GM12878 (cell line): ENCODE results near the gene PANX2. TPM values are rescaled to one million over a fixed set of nuclear protein-coding genes. Genes with fewer than 3 reads are reported as not detected.

Experiments used
- polyA plus RNA-seq, 11 experiments: library from polyadenylated mRNA; depleted of rRNA in 4 of 11; unstranded in 6 of 11; stranded (reverse) in 5 of 11; fragments of >200 nt; fragmentation: Nextera tagmentation in 4 of 11; fragmentation: Illumina TruSeq in 1 of 11; extraction: Ambion mirVana in 4 of 11; extraction: Trizol in 1 of 11; gene quantifications; 1 replicate in 1 of 11; 2 replicates in 10 of 11; pipeline versions ENCODE4 v1.2.1 to v1.2.3, GENCODE V29; 2011 to 2016; ENCODE audit warnings: inconsistent platforms in 2 of 11, missing spikeins in 2 of 11, low read depth in 1 of 11
- total RNA-seq, 4 experiments: library from RNA; depleted of rRNA in 3 of 4; stranded (reverse); fragments of >200 nt in 3 of 4; fragmentation: Illumina TruSeq in 1 of 4; extraction: Trizol in 1 of 4; gene quantifications; 2 replicates each; pipeline versions ENCODE4 v1.2.1 to v1.2.3, GENCODE V29; 2013 to 2021

The PANX2 gene
- total and polyA plus RNA-seq, 10 of the 15 experiments (the other 5 are each of a cell fraction or from before 2014, with no cell fraction given) = 0.04 to 0.44 (median 0.17) TPM; not detected in 5

Other genes with a start within 250 kb of the PANX2 start
Only the 7 nearest of the 14 such genes appear.
- gene MLC1, start 85.3 kb upstream of the PANX2 start, total RNA-seq (2014; rRNA removed) = not detected in 2 replicates
- not detected in 2 replicates for gene MLC1, start 85.3 kb upstream of the PANX2 start, total RNA-seq (2014; rRNA removed; fragmentation: Illumina TruSeq; extraction: Trizol)
- not detected in 2 replicates for gene MLC1, start 85.3 kb upstream of the PANX2 start, total RNA-seq (2021)
- 0.07 TPM in 1 of 2 replicates, not detected in the other for gene MLC1, start 85.3 kb upstream of the PANX2 start, polyA plus RNA-seq (2011; rRNA removed)
- 0.03 TPM in 1 of 2 replicates, not detected in the other for gene MLC1, start 85.3 kb upstream of the PANX2 start, polyA plus RNA-seq (2014; fragmentation: Illumina TruSeq; extraction: Trizol)
- not detected for gene MLC1, start 85.3 kb upstream of the PANX2 start, polyA plus RNA-seq (2014; fragmentation: Nextera tagmentation; extraction: Ambion mirVana)
- not detected in 2 replicates for gene MLC1, start 85.3 kb upstream of the PANX2 start, polyA plus RNA-seq (2014; rRNA removed)
- gene MLC1, start 85.3 kb upstream of the PANX2 start, polyA plus RNA-seq (2016; fragmentation: Nextera tagmentation; extraction: Ambion mirVana) = under 1 TPM in 1 of 2 experiments, not detected in 1; 0.15 TPM
- gene MOV10L1, start 80.7 kb upstream of the PANX2 start, total RNA-seq (2014; rRNA removed) = not detected in 2 replicates
- gene MOV10L1, start 80.7 kb upstream of the PANX2 start, total RNA-seq (2014; rRNA removed; fragmentation: Illumina TruSeq; extraction: Trizol) = not detected in 2 replicates
- gene MOV10L1, start 80.7 kb upstream of the PANX2 start, total RNA-seq (2021) = not detected in 2 replicates
- gene MOV10L1, start 80.7 kb upstream of the PANX2 start, polyA plus RNA-seq (2011; rRNA removed) = not detected in 2 replicates
- gene MOV10L1, start 80.7 kb upstream of the PANX2 start, polyA plus RNA-seq (2014; fragmentation: Illumina TruSeq; extraction: Trizol) = not detected in 2 replicates
- not detected for gene MOV10L1, start 80.7 kb upstream of the PANX2 start, polyA plus RNA-seq (2014; fragmentation: Nextera tagmentation; extraction: Ambion mirVana)
- gene MOV10L1, start 80.7 kb upstream of the PANX2 start, polyA plus RNA-seq (2014; rRNA removed) = 0.22 TPM in 1 of 2 replicates, not detected in the other
- not detected for gene MOV10L1, start 80.7 kb upstream of the PANX2 start, polyA plus RNA-seq (2016; fragmentation: Nextera tagmentation; extraction: Ambion mirVana)
- gene TRABD, start 15.2 kb downstream of the PANX2 start, total RNA-seq (2014; rRNA removed) = 60.8 and 83.1 TPM in 2 replicates
- 15.6 and 18.4 TPM in 2 replicates for gene TRABD, start 15.2 kb downstream of the PANX2 start, total RNA-seq (2014; rRNA removed; fragmentation: Illumina TruSeq; extraction: Trizol)
- 111 and 116 TPM in 2 replicates for gene TRABD, start 15.2 kb downstream of the PANX2 start, total RNA-seq (2021)
- gene TRABD, start 15.2 kb downstream of the PANX2 start, polyA plus RNA-seq (2011; rRNA removed) = 15.5 and 33.0 TPM in 2 replicates
- 0.93 and 9.0 TPM in 2 replicates for gene TRABD, start 15.2 kb downstream of the PANX2 start, polyA plus RNA-seq (2014; fragmentation: Illumina TruSeq; extraction: Trizol)
- gene TRABD, start 15.2 kb downstream of the PANX2 start, polyA plus RNA-seq (2014; fragmentation: Nextera tagmentation; extraction: Ambion mirVana) = 1 to 10 TPM in 1 of 2 experiments, under 1 TPM in 1; 0.43 to 2.2 TPM
- 106 and 125 TPM in 2 replicates for gene TRABD, start 15.2 kb downstream of the PANX2 start, polyA plus RNA-seq (2014; rRNA removed)
- gene TRABD, start 15.2 kb downstream of the PANX2 start, polyA plus RNA-seq (2016; fragmentation: Nextera tagmentation; extraction: Ambion mirVana) = 100 to 1,000 TPM in 1 of 2 experiments, 10 to 100 TPM in 1; 93.4 to 109 TPM
- 19.8 and 23.3 TPM in 2 replicates for gene SELENOO, start 30.3 kb downstream of the PANX2 start, total RNA-seq (2014; rRNA removed)
- 4.1 and 4.3 TPM in 2 replicates for gene SELENOO, start 30.3 kb downstream of the PANX2 start, total RNA-seq (2014; rRNA removed; fragmentation: Illumina TruSeq; extraction: Trizol)
- 18.1 and 21.7 TPM in 2 replicates for gene SELENOO, start 30.3 kb downstream of the PANX2 start, total RNA-seq (2021)
- 3.2 and 7.6 TPM in 2 replicates for gene SELENOO, start 30.3 kb downstream of the PANX2 start, polyA plus RNA-seq (2011; rRNA removed)
- 0.16 and 2.4 TPM in 2 replicates for gene SELENOO, start 30.3 kb downstream of the PANX2 start, polyA plus RNA-seq (2014; fragmentation: Illumina TruSeq; extraction: Trizol)
- 1 to 10 TPM in 1 of 2 experiments, under 1 TPM in 1; 0.42 to 1.4 TPM for gene SELENOO, start 30.3 kb downstream of the PANX2 start, polyA plus RNA-seq (2014; fragmentation: Nextera tagmentation; extraction: Ambion mirVana)
- 20.3 and 28.2 TPM in 2 replicates for gene SELENOO, start 30.3 kb downstream of the PANX2 start, polyA plus RNA-seq (2014; rRNA removed)
- 1 to 10 TPM; 2.1 to 2.3 TPM for gene SELENOO, start 30.3 kb downstream of the PANX2 start, polyA plus RNA-seq (2016; fragmentation: Nextera tagmentation; extraction: Ambion mirVana)
- 29.8 and 31.1 TPM in 2 replicates for gene TUBGCP6, start 74.3 kb downstream of the PANX2 start, total RNA-seq (2014; rRNA removed)
- 9.7 and 10.4 TPM in 2 replicates for gene TUBGCP6, start 74.3 kb downstream of the PANX2 start, total RNA-seq (2014; rRNA removed; fragmentation: Illumina TruSeq; extraction: Trizol)
- 33.3 and 41.4 TPM in 2 replicates for gene TUBGCP6, start 74.3 kb downstream of the PANX2 start, total RNA-seq (2021)
- 7.7 and 16.1 TPM in 2 replicates for gene TUBGCP6, start 74.3 kb downstream of the PANX2 start, polyA plus RNA-seq (2011; rRNA removed)
- gene TUBGCP6, start 74.3 kb downstream of the PANX2 start, polyA plus RNA-seq (2014; fragmentation: Illumina TruSeq; extraction: Trizol) = 5.7 and 9.6 TPM in 2 replicates
- gene TUBGCP6, start 74.3 kb downstream of the PANX2 start, polyA plus RNA-seq (2014; fragmentation: Nextera tagmentation; extraction: Ambion mirVana) = 1 to 10 TPM in 1 of 2 experiments, under 1 TPM in 1; 0.74 to 2.0 TPM
- 35.5 and 42.2 TPM in 2 replicates for gene TUBGCP6, start 74.3 kb downstream of the PANX2 start, polyA plus RNA-seq (2014; rRNA removed)
- 10 to 100 TPM; 22.8 to 23.0 TPM for gene TUBGCP6, start 74.3 kb downstream of the PANX2 start, polyA plus RNA-seq (2016; fragmentation: Nextera tagmentation; extraction: Ambion mirVana)
- gene HDAC10, start 80.5 kb downstream of the PANX2 start, total RNA-seq (2014; rRNA removed) = 13.8 and 20.5 TPM in 2 replicates
- 3.9 and 5.1 TPM in 2 replicates for gene HDAC10, start 80.5 kb downstream of the PANX2 start, total RNA-seq (2014; rRNA removed; fragmentation: Illumina TruSeq; extraction: Trizol)
- 42.4 and 48.6 TPM in 2 replicates for gene HDAC10, start 80.5 kb downstream of the PANX2 start, total RNA-seq (2021)
- gene HDAC10, start 80.5 kb downstream of the PANX2 start, polyA plus RNA-seq (2011; rRNA removed) = 4.4 and 7.9 TPM in 2 replicates
- 1.2 and 4.3 TPM in 2 replicates for gene HDAC10, start 80.5 kb downstream of the PANX2 start, polyA plus RNA-seq (2014; fragmentation: Illumina TruSeq; extraction: Trizol)
- gene HDAC10, start 80.5 kb downstream of the PANX2 start, polyA plus RNA-seq (2014; fragmentation: Nextera tagmentation; extraction: Ambion mirVana) = under 1 TPM; 0.26 to 0.51 TPM
- 42.3 and 51.7 TPM in 2 replicates for gene HDAC10, start 80.5 kb downstream of the PANX2 start, polyA plus RNA-seq (2014; rRNA removed)
- 1 to 10 TPM; 4.5 to 5.0 TPM for gene HDAC10, start 80.5 kb downstream of the PANX2 start, polyA plus RNA-seq (2016; fragmentation: Nextera tagmentation; extraction: Ambion mirVana)
- 22.8 and 23.0 TPM in 2 replicates for gene MAPK12, start 91.0 kb downstream of the PANX2 start, total RNA-seq (2014; rRNA removed)
- gene MAPK12, start 91.0 kb downstream of the PANX2 start, total RNA-seq (2014; rRNA removed; fragmentation: Illumina TruSeq; extraction: Trizol) = 14.5 and 16.5 TPM in 2 replicates
- 34.0 and 38.9 TPM in 2 replicates for gene MAPK12, start 91.0 kb downstream of the PANX2 start, total RNA-seq (2021)
- 7.5 and 16.1 TPM in 2 replicates for gene MAPK12, start 91.0 kb downstream of the PANX2 start, polyA plus RNA-seq (2011; rRNA removed)
- 3.6 and 16.1 TPM in 2 replicates for gene MAPK12, start 91.0 kb downstream of the PANX2 start, polyA plus RNA-seq (2014; fragmentation: Illumina TruSeq; extraction: Trizol)
- 1 to 10 TPM; 1.1 to 3.8 TPM for gene MAPK12, start 91.0 kb downstream of the PANX2 start, polyA plus RNA-seq (2014; fragmentation: Nextera tagmentation; extraction: Ambion mirVana)
- 32.0 and 33.2 TPM in 2 replicates for gene MAPK12, start 91.0 kb downstream of the PANX2 start, polyA plus RNA-seq (2014; rRNA removed)
- 10 to 100 TPM in 1 of 2 experiments, 1 to 10 TPM in 1; 9.5 to 17.1 TPM for gene MAPK12, start 91.0 kb downstream of the PANX2 start, polyA plus RNA-seq (2016; fragmentation: Nextera tagmentation; extraction: Ambion mirVana)